SK-N-SH (cell line): ENCODE measurements around the gene SETDB2. TPM values are rescaled to one million over a fixed set of nuclear protein-coding genes. Genes with fewer than 3 reads are reported as not detected.
"Not testable (repeated sequence)": the region's sequence is repeated elsewhere in the genome, so short reads cannot be mapped to it uniquely, and the experiment has no call there.

ENCODE experiments used
- CTCF ChIA-PET: fragments of 300-600, 350-600 bp; formaldehyde crosslinking; extraction: SDS; loops from one replicate; lab custom pipeline; 2021; lab: Yijun Ruan, JAX
- POLR2A ChIA-PET: fragments of 350-600 bp; sonication (Branson Sonifier 250); formaldehyde crosslinking; extraction: SDS; loops from one replicate; lab custom pipeline; 2020; ENCODE audit warnings: antibody characterized with exemption, inconsistent platforms; lab: Yijun Ruan, JAX
- DNase-seq: peaks from one replicate; pipeline ENCODE4 v3.0.0; 2012
- H2AFZ ChIP-seq: fragments of 200-600 bp; sonication (generic); 2 replicates; pipeline ENCODE4 v1.8.1; 2016; ENCODE audit warnings: antibody characterized with exemption, mild to moderate bottlenecking, low read depth
- H3F3A ChIP-seq: fragments of 200-600 bp; sonication (generic); replicated peaks from 2 replicates; pipeline ENCODE3; 2016; ENCODE audit warnings: antibody characterized with exemption, mild to moderate bottlenecking; ENCODE audit not compliant: insufficient read depth
- H3K27ac ChIP-seq, 2 experiments: fragments of 200-500 bp in 1 of 2; fragments of 200-600 bp in 1 of 2; sonication (Bioruptor generic) in 1 of 2; sonication (generic), shearing (Covaris generic) in 1 of 2; 2 replicates each; pipeline versions ENCODE4 v1.5.1 to v1.6.1; 2014 to 2016; ENCODE audit warnings: low read depth in 2 of 2, inconsistent platforms in 1 of 2, low read length in 1 of 2, mild to moderate bottlenecking in 1 of 2, mixed read lengths in 1 of 2
- H3K27me3 ChIP-seq: fragments of 200-600 bp; sonication (generic), shearing (Covaris generic); 2 replicates; pipeline ENCODE4 v1.6.1; 2016; ENCODE audit warnings: mixed run types; ENCODE audit not compliant: insufficient read depth
- H3K36me3 ChIP-seq, 2 experiments: fragments of 200-500 bp in 1 of 2; fragments of 200-600 bp in 1 of 2; sonication (Bioruptor generic) in 1 of 2; sonication (generic) in 1 of 2; replicated peaks in 1 of 2; 2 replicates each; pipeline versions ENCODE3 to v1.5.1; 2014 to 2016; ENCODE audit warnings: low read length in 1 of 2, mild to moderate bottlenecking in 1 of 2; ENCODE audit not compliant: insufficient read depth in 2 of 2, control insufficient read depth in 1 of 2
- H3K4me1 ChIP-seq, 2 experiments: fragments of 200-500 bp in 1 of 2; fragments of 200-600 bp in 1 of 2; sonication (Bioruptor generic) in 1 of 2; sonication (generic), shearing (Covaris generic) in 1 of 2; 2 replicates each; pipeline versions ENCODE4 v1.5.1 to v1.6.1; 2014 to 2016; ENCODE audit warnings: low read depth in 1 of 2, low read length in 1 of 2, mixed run types in 1 of 2; ENCODE audit not compliant: insufficient read depth in 2 of 2, control insufficient read depth in 1 of 2
- H3K4me2 ChIP-seq: fragments of 200-600 bp; sonication (generic), shearing (Covaris generic); 2 replicates; pipeline ENCODE4 v1.6.1; 2017; ENCODE audit warnings: mixed run types
- H3K4me3 ChIP-seq, 2 experiments: fragments of 200-500 bp in 1 of 2; fragments of 200-600 bp in 1 of 2; sonication (Bioruptor generic) in 1 of 2; sonication (generic), shearing (Covaris generic) in 1 of 2; 2 replicates each; pipeline versions ENCODE4 v1.5.1 to v1.8.1; 2014 to 2016; ENCODE audit warnings: low read depth in 2 of 2, inconsistent platforms in 1 of 2, low read length in 1 of 2, mild to moderate bottlenecking in 1 of 2, mixed read lengths in 1 of 2, moderate library complexity in 1 of 2
- H3K79me2 ChIP-seq: fragments of 200-600 bp; sonication (generic); 2 replicates; pipeline ENCODE4 v1.8.1; 2017; ENCODE audit warnings: mild to moderate bottlenecking; ENCODE audit not compliant: insufficient read depth
- H3K9ac ChIP-seq: fragments of 200-600 bp; sonication (generic); 2 replicates; pipeline ENCODE4 v1.6.1; 2017; ENCODE audit warnings: mixed run types
- H3K9me2 ChIP-seq: fragments of 200-600 bp; sonication (generic); 2 replicates; pipeline ENCODE4 v1.6.1; 2017; ENCODE audit warnings: mixed run types
- H3K9me3 ChIP-seq: fragments of 200-600 bp; sonication (generic); 2 replicates; pipeline ENCODE4 v1.6.1; 2017; ENCODE audit warnings: mixed run types, mild to moderate bottlenecking, moderate library complexity
- H4K20me1 ChIP-seq: fragments of 200-600 bp; sonication (generic); 2 replicates; pipeline ENCODE4 v1.6.1; 2017; ENCODE audit warnings: mild to moderate bottlenecking, mixed run types; ENCODE audit not compliant: insufficient read depth
- ELF1 ChIP-seq: IDR thresholded peaks from 2 replicates; pipeline ENCODE4 v1.4.0; 2012
- EP300 ChIP-seq, 2 experiments: IDR thresholded peaks; 2 replicates each; pipeline versions ENCODE4 v1.4.0 to v1.6.1; 2012; ENCODE audit warnings: borderline replicate concordance in 1 of 2, low read depth in 1 of 2, low read length in 1 of 2
- MEF2A ChIP-seq: IDR thresholded peaks from 2 replicates; pipeline ENCODE4 v1.4.0; 2012; ENCODE audit warnings: low read depth, borderline replicate concordance
- MXI1 ChIP-seq: IDR thresholded peaks from 2 replicates; pipeline ENCODE4 v1.6.1; 2012; ENCODE audit warnings: mild to moderate bottlenecking, low read depth, low read length, improper control_type of control experiment
- RAD21 ChIP-seq: IDR thresholded peaks from 2 replicates; pipeline ENCODE4 v1.6.1; 2012; ENCODE audit warnings: mild to moderate bottlenecking, low read length
- RFX5 ChIP-seq: IDR thresholded peaks from 2 replicates; pipeline ENCODE4 v1.6.1; 2012; ENCODE audit warnings: mild to moderate bottlenecking, improper control_type of control experiment, low read length
- YY1 ChIP-seq: IDR thresholded peaks from 2 replicates; pipeline ENCODE4 v1.4.0; 2012; ENCODE audit warnings: low read depth, mild to moderate bottlenecking
- WGBS: methylation state at CpG from one replicate; pipeline ENCODE4 v1.1.6; 2017; ENCODE audit warnings: low lambda C conversion rate; 5-methylcytosine and 5-hydroxymethylcytosine counted together
- polyA plus RNA-seq, 3 experiments: library from polyadenylated mRNA; depleted of rRNA; stranded (reverse); fragments of >200 nt; gene quantifications; 2 replicates each; pipeline ENCODE4 v1.2.3, GENCODE V29; 2012
- TF ChIP-seq, protein P1 (sequence below): IDR thresholded peaks from 2 replicates; pipeline ENCODE4 v1.4.0; 2012; ENCODE audit warnings: low read depth, borderline replicate concordance

SETDB2 gene
- polyA plus RNA-seq, 1 of the 3 experiments (the other 2 are of a cell fraction): 1.9 TPM

DNA sequence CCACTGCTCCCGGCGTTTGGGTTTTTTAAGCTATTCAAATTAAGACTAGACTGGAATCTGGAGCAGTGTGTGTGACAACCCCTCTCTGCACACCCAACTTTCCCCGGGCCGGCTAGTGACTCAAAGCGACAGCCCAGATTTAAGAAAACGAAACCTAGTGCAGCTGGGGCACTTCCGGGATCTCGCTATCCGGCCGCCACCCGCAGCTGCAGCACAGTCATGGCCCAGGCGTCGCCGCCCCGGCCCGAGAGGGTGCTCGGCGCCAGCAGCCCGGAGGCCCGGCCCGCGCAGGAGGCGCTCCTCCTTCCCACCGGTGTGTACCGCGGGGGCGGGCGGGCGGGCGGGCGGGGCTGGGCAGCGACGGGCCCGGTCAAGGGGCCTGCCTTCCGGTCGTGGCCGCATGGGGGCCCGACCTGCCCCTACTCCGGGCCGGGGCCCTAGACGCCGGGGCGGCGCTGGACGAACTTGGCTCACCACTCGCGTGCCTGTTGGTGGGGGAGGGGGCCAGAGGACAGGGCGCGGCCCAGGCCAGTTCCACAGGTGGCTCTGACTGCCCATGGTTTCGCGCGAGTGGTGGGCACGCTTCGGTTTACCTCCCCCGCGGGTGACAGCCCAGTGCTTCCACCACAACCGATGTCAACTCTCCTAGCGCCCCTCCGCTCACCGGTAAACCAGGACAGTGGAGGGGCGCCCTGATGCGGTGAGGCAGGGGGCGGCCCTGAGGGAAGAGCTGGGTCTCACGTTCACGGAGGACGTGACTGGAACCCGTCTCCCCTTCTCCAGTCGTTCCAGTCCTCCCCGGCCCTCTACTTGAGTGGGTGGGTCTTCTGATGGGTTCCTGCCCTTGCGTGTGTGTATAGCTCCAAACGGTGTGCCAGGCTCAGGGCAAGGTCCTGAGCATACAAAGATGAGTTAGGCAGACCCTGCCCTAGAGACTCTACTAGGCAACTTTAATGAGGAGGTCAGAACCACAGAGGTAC, 52.0 kb downstream of the SETDB2 start, which contains the start of gene PHF11:
Gene PHF11 (plus strand): TSS at position 171 of the 980 bp plus-strand sequence. CDS start 49 bp downstream, at position 220.
- TF ChIP-seq ELF1 (peak; percentile 75), RFX5 (no peak)
- TF ChIP-seq, all 33 proteins: peak for 1
- WGBS: 81% methylated on average over 44 of the region's 71 CpGs
- no peaks in the 10 kb centered on the region for H3K9me2 ChIP-seq
- H3K79me2 ChIP-seq: no peaks in the 10 kb centered on the region
- H3K4me1 ChIP-seq: no peaks in the 10 kb centered on the region; a peak in 1 of 4 replicates
- H3K27me3 ChIP-seq: no peaks in the 10 kb centered on the region
- H3F3A ChIP-seq: peaks cover 21% of the 10 kb centered on the region
- H2AFZ ChIP-seq: peak within 1 kb of the TSS; percentile 87
- peak within 1 kb of the TSS in 1 of 2 experiments; percentile 44; a peak in 1 of 4 replicates for H3K27ac ChIP-seq
- peaks cover 0 to 4% of the 10 kb centered on the region in 2 experiments for H3K36me3 ChIP-seq
- peak within 1 kb of the TSS; percentile 35 to 45; a peak in 3 of 4 replicates for H3K4me3 ChIP-seq
- peak within 1 kb of the TSS; percentile 59 for H3K4me2 ChIP-seq
- ChIA-PET POLR2A (interaction anchor here (0.6 kb wide), 1 partner anchor 82 kb away, joined by 3 read pairs; no protein-coding TSS in a partner anchor), CTCF (interaction anchor here (0.8 kb wide), 1 partner anchor 29 kb away, joined by 3 read pairs; no protein-coding TSS in a partner anchor)
- no peaks in the 10 kb centered on the region for H3K9me3 ChIP-seq
- no peaks in the 10 kb centered on the region for H4K20me1 ChIP-seq
- peak within 1 kb of the TSS; percentile 53; the same call in 1 of the 2 replicates for H3K9ac ChIP-seq
- DNase-seq: peak; percentile 57

GRCh38 chr13:49496837-49497236, 52.8 kb downstream of the SETDB2 start:
- H4K20me1 ChIP-seq, H3K27ac ChIP-seq, H2AFZ ChIP-seq, H3K4me3 ChIP-seq, H3K9me3 ChIP-seq, H3K4me2 ChIP-seq, H3K36me3 ChIP-seq, H3K79me2 ChIP-seq, H3K27me3 ChIP-seq, H3K9ac ChIP-seq, H3K4me1 ChIP-seq, DNase-seq, H3K9me2 ChIP-seq, CTCF ChIA-PET: not testable (repeated sequence)
- 88% methylated on average over 11 of the region's 11 CpGs for WGBS
- POLR2A ChIA-PET: interaction anchor here (0.6 kb wide), 1 partner anchor 81 kb away, joined by 3 read pairs; no protein-coding TSS in a partner anchor
- peaks cover 19% of the 10 kb centered on the region for H3F3A ChIP-seq

GRCh38 chr13:49497272-49497671, 53.2 kb downstream of the SETDB2 start:
- H3K4me1 ChIP-seq: no peaks in the 10 kb centered on the region; a peak in 1 of 4 replicates
- H3K27me3 ChIP-seq: no peaks in the 10 kb centered on the region
- no peak overlapping the region for H3K9ac ChIP-seq
- H3K79me2 ChIP-seq: no peaks in the 10 kb centered on the region
- no peak overlapping the region for H3K4me2 ChIP-seq
- CTCF ChIA-PET: no interaction called here
- H4K20me1 ChIP-seq: no peaks in the 10 kb centered on the region
- H3K36me3 ChIP-seq: no peaks in the 10 kb centered on the region
- no peak overlapping the region for H3K27ac ChIP-seq
- H3K9me3 ChIP-seq: no peaks in the 10 kb centered on the region
- no peak overlapping the region for H2AFZ ChIP-seq
- H3F3A ChIP-seq: peaks cover 19% of the 10 kb centered on the region
- POLR2A ChIA-PET: no interaction called here
- no peaks in the 10 kb centered on the region for H3K9me2 ChIP-seq
- H3K4me3 ChIP-seq: no peak overlapping the region
- TF ChIP-seq YY1: no peak
- no peak for TF ChIP-seq MEF2A
- TF ChIP-seq RAD21: no peak
- TF ChIP-seq EP300 (IDR thresholded peaks at IDR 0.05; ENCODE audit: borderline replicate concordance in 1 of 2, low read depth in 1 of 2, low read length in 1 of 2): no peak
- TF ChIP-seq, protein P1, sequence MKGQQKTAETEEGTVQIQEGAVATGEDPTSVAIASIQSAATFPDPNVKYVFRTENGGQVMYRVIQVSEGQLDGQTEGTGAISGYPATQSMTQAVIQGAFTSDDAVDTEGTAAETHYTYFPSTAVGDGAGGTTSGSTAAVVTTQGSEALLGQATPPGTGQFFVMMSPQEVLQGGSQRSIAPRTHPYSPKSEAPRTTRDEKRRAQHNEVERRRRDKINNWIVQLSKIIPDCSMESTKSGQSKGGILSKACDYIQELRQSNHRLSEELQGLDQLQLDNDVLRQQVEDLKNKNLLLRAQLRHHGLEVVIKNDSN: no peak
- no peak for TF ChIP-seq MXI1
- TF ChIP-seq, all 33 proteins: peak for 0
- 94% methylated on average over 5 of the region's 5 CpGs for WGBS
- DNase-seq: no peak
